Mesendoderm (in vitro differentiated cells): ENCODE results near the gene CCDC51.

Experiments used
- DNase-seq: peaks from one replicate; pipeline ENCODE4 v3.0.0; 2013
- H2AK5ac ChIP-seq: 2 replicates; pipeline ENCODE4 v1.6.1; 2013; ENCODE audit warnings: low read length, inconsistent platforms
- H2BK120ac ChIP-seq: 2 replicates; pipeline ENCODE4 v1.6.1; 2013; ENCODE audit warnings: low read depth, mild to moderate bottlenecking, low read length, moderate library complexity, mixed read lengths
- H2BK15ac ChIP-seq: replicated peaks from 2 replicates; pipeline ENCODE4 v1.6.1; 2013; ENCODE audit warnings: low read depth, mild to moderate bottlenecking, moderate library complexity
- H2BK5ac ChIP-seq: 2 replicates; pipeline ENCODE4 v1.6.1; 2013; ENCODE audit warnings: low read length, inconsistent platforms
- H3K18ac ChIP-seq: 2 replicates; pipeline ENCODE4 v1.6.1; 2013; ENCODE audit warnings: mild to moderate bottlenecking, low read length, mixed read lengths
- H3K23ac ChIP-seq: one replicate; pipeline ENCODE4 v1.6.1; 2013; ENCODE audit warnings: low read length
- H3K27ac ChIP-seq: 2 replicates; pipeline ENCODE4 v1.5.1; 2013; ENCODE audit warnings: low read depth, mild to moderate bottlenecking, inconsistent platforms, low read length, moderate library complexity
- H3K27me3 ChIP-seq: 2 replicates; pipeline ENCODE4 v1.6.1; 2013; ENCODE audit warnings: low read length, control low read depth, mild to moderate bottlenecking, inconsistent platforms; ENCODE audit not compliant: insufficient read depth, poor library complexity
- H3K36me3 ChIP-seq: 2 replicates; pipeline ENCODE4 v1.6.1; 2013; ENCODE audit warnings: low read length, inconsistent platforms; ENCODE audit not compliant: control insufficient read depth, insufficient read depth
- H3K4ac ChIP-seq: one replicate; pipeline ENCODE4 v1.6.1; 2013; ENCODE audit warnings: low read depth, mild to moderate bottlenecking, low read length, moderate library complexity
- H3K4me1 ChIP-seq: 2 replicates; pipeline ENCODE4 v1.6.1; 2013; ENCODE audit warnings: low read depth, low read length, inconsistent platforms; ENCODE audit not compliant: control insufficient read depth
- H3K4me2 ChIP-seq: 2 replicates; pipeline ENCODE4 v1.6.1; 2013; ENCODE audit warnings: low read length
- H3K4me3 ChIP-seq: 2 replicates; pipeline ENCODE4 v1.5.1; 2013; ENCODE audit warnings: mild to moderate bottlenecking, low read length
- H3K56ac ChIP-seq: one replicate; pipeline ENCODE4 v1.6.1; 2013; ENCODE audit warnings: low read length
- H3K79me1 ChIP-seq: 2 replicates; pipeline ENCODE4 v1.6.1; 2013; ENCODE audit warnings: low read length, inconsistent platforms
- H3K79me2 ChIP-seq: 2 replicates; pipeline ENCODE4 v1.6.1; 2013; ENCODE audit warnings: mild to moderate bottlenecking, low read length; ENCODE audit not compliant: control insufficient read depth, insufficient read depth
- H3K9ac ChIP-seq: 2 replicates; pipeline ENCODE4 v1.6.1; 2013; ENCODE audit warnings: low read length, inconsistent platforms
- H4K5ac ChIP-seq: one replicate; pipeline ENCODE4 v1.6.1; 2013; ENCODE audit warnings: low read length
- H4K8ac ChIP-seq: one replicate; pipeline ENCODE4 v1.6.1; 2013; ENCODE audit warnings: low read depth, mild to moderate bottlenecking, control low read depth, low read length, moderate library complexity
- WGBS: extraction: QIAGEN DNeasy Blood & Tissue Kit; methylation state at CpG from one replicate; pipeline ENCODE4 v1.1.7; 2013; ENCODE audit warnings: low lambda C conversion rate, missing lambda C conversion rate; ENCODE audit not compliant: insufficient coverage; ENCODE audit errors: extremely low coverage; 5-methylcytosine and 5-hydroxymethylcytosine counted together

The CCDC51 gene

DNA sequence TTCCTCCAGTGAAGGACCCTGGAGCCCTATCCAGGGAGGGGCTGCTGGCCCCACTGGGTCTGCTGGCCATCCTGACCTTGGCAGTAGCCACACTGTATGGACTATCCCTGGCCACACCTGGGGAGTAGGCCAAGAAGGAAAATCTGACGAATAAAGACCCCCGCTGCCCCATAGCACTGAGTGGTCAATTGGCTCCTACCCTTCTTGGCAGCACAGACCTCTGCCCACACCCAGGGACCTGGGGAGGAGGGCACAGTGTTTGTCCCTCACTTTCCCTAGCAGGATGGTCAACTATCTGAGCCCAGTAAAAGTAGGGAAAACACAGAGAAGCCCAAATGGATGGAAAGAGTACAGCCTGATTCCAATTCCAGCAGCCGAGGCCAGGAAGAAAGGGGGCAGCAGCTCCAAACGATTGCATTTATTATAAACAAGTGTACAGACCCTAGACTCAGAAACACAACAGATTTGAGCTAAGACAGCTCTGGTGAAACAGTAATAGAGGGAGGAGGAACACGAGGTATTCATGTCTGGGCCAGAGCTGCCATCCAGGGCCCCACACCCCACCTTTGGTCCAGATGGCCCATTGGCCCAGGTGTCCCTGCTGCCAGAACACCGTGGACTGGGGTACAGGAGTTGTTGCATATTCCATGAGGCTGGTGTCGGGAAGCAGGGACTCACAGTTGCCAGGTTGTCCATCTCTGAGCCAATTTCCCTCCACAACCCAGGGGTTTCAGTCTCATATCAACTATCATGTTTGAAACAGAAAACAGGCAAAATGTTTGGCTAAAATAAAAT lies 27.8 kb upstream of the CCDC51 start:
- Histone ChIP-seq H2BK5ac (no peak overlapping the region), H3K79me2 (peaks cover 1% of the 10 kb centered on the region), H2BK120ac (no peak overlapping the region), H2AK5ac (no peak overlapping the region), H3K79me1 (peaks cover 11% of the 10 kb centered on the region), H4K8ac (no peak overlapping the region), H3K9ac (no peak overlapping the region), H3K18ac (no peak overlapping the region), H3K23ac (no peak overlapping the region), H3K27me3 (no peaks in the 10 kb centered on the region), H3K27ac (no peak overlapping the region), H3K4me2 (no peak overlapping the region), H4K5ac (no peak overlapping the region), H2BK15ac (no peak overlapping the region), H3K4me3 (no peak overlapping the region), H3K4ac (no peak overlapping the region), H3K4me1 (peaks cover 2% of the 10 kb centered on the region), H3K36me3 (no peaks in the 10 kb centered on the region), H3K56ac (no peak overlapping the region)
- no peak for DNase-seq
- no CpG with 5 or more reads among the region's 7 CpGs for WGBS

DNA sequence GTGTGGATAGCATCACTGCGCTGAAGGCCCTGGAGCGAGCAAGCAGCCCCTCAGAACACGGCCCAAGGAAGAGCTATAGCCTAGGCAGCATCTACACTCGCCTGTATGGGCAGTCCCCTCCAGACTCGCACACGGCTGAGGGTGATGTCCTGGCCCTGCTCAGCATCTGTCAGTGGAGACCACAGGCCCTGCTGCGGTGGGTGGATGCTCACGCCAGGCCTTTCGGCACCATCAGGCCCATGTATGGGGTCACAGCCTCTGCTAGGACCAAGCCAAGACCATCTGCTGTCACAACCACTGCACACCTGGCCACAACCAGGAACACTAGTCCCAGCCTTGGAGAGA lies 27.2 kb upstream of the CCDC51 start:
- Histone ChIP-seq H3K4ac (no peak overlapping the region), H2BK15ac (no peak overlapping the region), H3K18ac (no peak overlapping the region), H3K9ac (no peak overlapping the region), H2AK5ac (no peak overlapping the region), H3K79me2 (peaks cover 1% of the 10 kb centered on the region), H3K56ac (peak overlapping the region; percentile 1), H3K23ac (no peak overlapping the region), H4K5ac (no peak overlapping the region), H3K27me3 (no peaks in the 10 kb centered on the region), H3K36me3 (no peaks in the 10 kb centered on the region), H4K8ac (no peak overlapping the region), H3K79me1 (peaks cover 11% of the 10 kb centered on the region), H2BK5ac (no peak overlapping the region), H2BK120ac (no peak overlapping the region), H3K4me1 (peaks cover 2% of the 10 kb centered on the region), H3K4me2 (no peak overlapping the region), H3K27ac (no peak overlapping the region), H3K4me3 (no peak overlapping the region)
- WGBS, result no CpG with 5 or more reads among the region's 9 CpGs
- DNase-seq, result no peak

DNA sequence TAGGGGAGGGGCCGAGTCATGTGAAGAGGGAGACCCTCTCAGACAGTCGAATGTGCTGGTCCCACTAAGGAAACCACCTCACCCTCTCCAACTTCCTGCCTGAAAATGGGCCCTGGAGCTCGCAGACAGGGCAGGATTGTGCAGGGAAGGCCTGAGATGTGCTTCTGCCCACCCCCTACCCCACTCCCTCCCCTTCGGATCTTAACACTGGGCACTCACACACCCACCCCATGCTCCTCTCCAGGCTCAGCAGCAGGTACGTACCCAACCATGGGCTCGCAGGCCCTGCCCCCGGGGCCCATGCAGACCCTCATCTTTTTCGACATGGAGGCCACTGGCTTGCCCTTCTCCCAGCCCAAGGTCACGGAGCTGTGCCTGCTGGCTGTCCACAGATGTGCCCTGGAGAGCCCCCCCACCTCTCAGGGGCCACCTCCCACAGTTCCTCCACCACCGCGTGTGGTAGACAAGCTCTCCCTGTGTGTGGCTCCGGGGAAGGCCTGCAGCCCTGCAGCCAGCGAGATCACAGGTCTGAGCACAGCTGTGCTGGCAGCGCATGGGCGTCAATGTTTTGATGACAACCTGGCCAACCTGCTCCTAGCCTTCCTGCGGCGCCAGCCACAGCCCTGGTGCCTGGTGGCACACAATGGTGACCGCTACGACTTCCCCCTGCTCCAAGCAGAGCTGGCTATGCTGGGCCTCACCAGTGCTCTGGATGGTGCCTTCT lies 26.6 kb upstream of the CCDC51 start:
- Histone ChIP-seq H3K27me3 (no peaks in the 10 kb centered on the region), H3K4me1 (peaks cover 2% of the 10 kb centered on the region), H2BK120ac (no peak overlapping the region), H3K36me3 (no peaks in the 10 kb centered on the region), H3K4me3 (no peak overlapping the region), H2BK5ac (peak overlapping the region; percentile 88), H3K56ac (peak overlapping the region; percentile 83), H4K8ac (no peak overlapping the region), H3K18ac (peak overlapping the region; percentile 76), H2AK5ac (no peak overlapping the region), H3K79me1 (peaks cover 11% of the 10 kb centered on the region), H3K23ac (peak overlapping the region; percentile 29), H3K27ac (peak overlapping the region; percentile 90), H2BK15ac (no peak overlapping the region), H3K4me2 (no peak overlapping the region), H3K4ac (no peak overlapping the region), H4K5ac (no peak overlapping the region), H3K79me2 (peaks cover 1% of the 10 kb centered on the region), H3K9ac (peak overlapping the region; percentile 60)
- no peak for DNase-seq
- no CpG with 5 or more reads among the region's 19 CpGs for WGBS

DNA sequence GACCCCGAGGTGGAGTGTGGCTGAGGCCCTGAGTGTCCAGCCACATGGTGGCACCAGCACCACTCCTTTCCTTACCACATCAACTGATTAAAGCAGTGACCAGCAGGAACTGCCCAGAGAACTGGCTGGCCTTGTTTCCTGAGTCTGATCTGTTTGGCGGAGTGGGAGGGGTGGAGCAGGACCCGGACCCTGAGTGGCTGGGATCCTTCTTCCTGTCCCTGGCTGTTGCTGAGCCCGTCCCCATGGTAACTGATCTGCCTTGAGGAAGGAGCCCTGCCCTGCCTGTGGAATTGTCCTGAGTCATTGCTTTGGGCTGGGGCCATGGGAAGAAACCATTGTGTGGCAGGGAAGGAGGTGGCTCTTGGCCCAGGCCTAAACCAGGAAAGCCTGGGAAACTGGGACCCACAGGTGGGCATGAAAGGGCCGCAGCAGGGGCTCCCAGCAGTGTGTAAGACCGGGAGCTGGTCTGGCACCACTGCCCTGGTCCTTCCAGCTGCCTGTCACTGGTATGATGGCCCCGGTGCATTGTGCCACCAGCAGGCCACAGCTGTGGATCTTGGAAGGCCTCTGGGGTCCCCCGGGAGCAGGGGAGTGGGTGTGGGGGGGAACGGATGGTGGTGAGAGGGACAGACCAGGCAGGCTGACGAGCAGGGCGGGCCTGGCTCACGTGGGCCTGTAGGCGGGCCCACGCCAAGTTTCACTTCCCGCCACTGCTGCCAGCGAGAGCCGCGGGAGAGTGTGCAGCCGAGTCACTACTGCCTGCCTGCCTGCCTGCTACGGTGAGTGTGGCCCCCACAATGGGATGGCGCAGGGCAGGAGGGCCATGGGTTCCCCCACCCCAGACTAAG lies 25.8 kb upstream of the CCDC51 start:
- peak overlapping the region; percentile 76 for H3K18ac ChIP-seq
- H3K4ac ChIP-seq, result peak overlapping the region; percentile 81
- no peak overlapping the region for H4K8ac ChIP-seq
- H3K27me3 ChIP-seq, result no peaks in the 10 kb centered on the region
- H4K5ac ChIP-seq, result no peak overlapping the region
- peak overlapping the region; percentile 29 for H3K23ac ChIP-seq
- peak overlapping the region; percentile 88 for H2BK5ac ChIP-seq
- peak overlapping the region; percentile 24 for H2BK120ac ChIP-seq
- WGBS, result no CpG with 5 or more reads among the region's 21 CpGs
- peaks cover 2% of the 10 kb centered on the region for H3K4me1 ChIP-seq
- peaks cover 1% of the 10 kb centered on the region for H3K79me2 ChIP-seq
- peak overlapping the region; percentile 90 for H3K27ac ChIP-seq
- no peaks in the 10 kb centered on the region for H3K36me3 ChIP-seq
- peak overlapping the region; percentile 83 for H3K56ac ChIP-seq
- peak overlapping the region; percentile 57 for H2AK5ac ChIP-seq
- no peak overlapping the region for H3K4me2 ChIP-seq
- no peak overlapping the region for H2BK15ac ChIP-seq
- no peak overlapping the region for H3K4me3 ChIP-seq
- H3K79me1 ChIP-seq, result peaks cover 11% of the 10 kb centered on the region
- peak overlapping the region; percentile 60 for H3K9ac ChIP-seq
- DNase-seq, result peak; percentile 100

DNA sequence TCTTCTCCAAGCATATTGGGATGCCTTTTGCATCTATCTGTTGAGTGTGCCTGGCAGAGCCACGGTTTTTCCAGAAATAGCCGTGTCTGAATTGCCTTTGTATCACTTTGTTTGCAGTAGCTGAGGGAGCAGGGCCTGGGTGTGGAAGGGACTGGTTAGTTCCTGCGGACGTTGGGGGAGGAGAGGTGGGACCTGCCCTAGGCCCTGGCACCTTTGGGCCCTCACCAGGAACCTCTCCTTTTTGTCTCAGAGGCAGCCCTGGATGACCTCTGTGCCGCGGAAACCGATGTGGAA lies 25.3 kb upstream of the CCDC51 start:
- Histone ChIP-seq H2BK5ac (no peak overlapping the region), H3K4me2 (no peak overlapping the region), H4K8ac (no peak overlapping the region), H3K23ac (no peak overlapping the region), H3K27me3 (no peaks in the 10 kb centered on the region), H3K9ac (peak overlapping the region; percentile 35), H2AK5ac (no peak overlapping the region), H3K79me1 (peaks cover 8% of the 10 kb centered on the region), H2BK15ac (no peak overlapping the region), H2BK120ac (no peak overlapping the region), H3K4me3 (no peak overlapping the region), H3K79me2 (peaks cover 1% of the 10 kb centered on the region), H3K4me1 (peaks cover 2% of the 10 kb centered on the region), H3K4ac (no peak overlapping the region), H3K27ac (no peak overlapping the region), H3K56ac (no peak overlapping the region), H3K36me3 (peaks cover under 1% of the 10 kb centered on the region), H3K18ac (no peak overlapping the region), H4K5ac (no peak overlapping the region)
- no CpG with 5 or more reads among the region's 7 CpGs for WGBS
- no peak for DNase-seq
